Thyroid gland (tissue), 4 donors: ENCODE results near the gene NDUFS2.

Experiments used
- POLR2A ChIP-seq, 2 donors: fragments of 450-650 bp; IDR thresholded peaks; one replicate each; pipeline ENCODE4 v1.6.1; 2017; ENCODE audit warnings: antibody characterized with exemption in 2 of 2, mild to moderate bottlenecking in 2 of 2, moderate library complexity in 1 of 2
- TF ChIP-seq, protein P1 (sequence below), 6 experiments: fragments of 200-600 bp in 3 of 6; fragments of 450-650 bp in 3 of 6; sonication (generic) in 3 of 6; IDR thresholded peaks; one replicate each; pipeline ENCODE4 v1.5.1; 2016 to 2019; ENCODE audit warnings: antibody characterized with exemption in 6 of 6, mild to moderate bottlenecking in 2 of 6, inconsistent platforms in 1 of 6, moderate library complexity in 1 of 6

DNA sequence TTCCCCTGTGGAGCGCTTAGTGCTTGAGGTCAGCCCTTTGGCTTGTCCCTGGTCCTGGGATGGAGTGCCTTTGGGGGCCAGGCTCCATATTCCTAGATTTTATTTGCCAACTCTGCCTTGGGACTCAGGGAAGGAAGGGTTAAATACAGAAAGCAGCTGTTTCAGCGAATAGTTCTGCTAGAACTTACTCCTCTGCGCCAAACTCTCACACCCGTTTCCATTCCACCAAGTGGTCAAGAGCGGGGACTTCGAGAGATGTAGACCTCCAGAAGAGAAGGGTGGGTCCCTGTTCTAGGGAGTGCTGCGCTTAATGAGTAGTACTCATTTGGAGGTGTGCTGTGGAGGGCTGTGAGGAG lies 23.0 kb downstream of the NDUFS2 start:
- TF ChIP-seq, protein P1, sequence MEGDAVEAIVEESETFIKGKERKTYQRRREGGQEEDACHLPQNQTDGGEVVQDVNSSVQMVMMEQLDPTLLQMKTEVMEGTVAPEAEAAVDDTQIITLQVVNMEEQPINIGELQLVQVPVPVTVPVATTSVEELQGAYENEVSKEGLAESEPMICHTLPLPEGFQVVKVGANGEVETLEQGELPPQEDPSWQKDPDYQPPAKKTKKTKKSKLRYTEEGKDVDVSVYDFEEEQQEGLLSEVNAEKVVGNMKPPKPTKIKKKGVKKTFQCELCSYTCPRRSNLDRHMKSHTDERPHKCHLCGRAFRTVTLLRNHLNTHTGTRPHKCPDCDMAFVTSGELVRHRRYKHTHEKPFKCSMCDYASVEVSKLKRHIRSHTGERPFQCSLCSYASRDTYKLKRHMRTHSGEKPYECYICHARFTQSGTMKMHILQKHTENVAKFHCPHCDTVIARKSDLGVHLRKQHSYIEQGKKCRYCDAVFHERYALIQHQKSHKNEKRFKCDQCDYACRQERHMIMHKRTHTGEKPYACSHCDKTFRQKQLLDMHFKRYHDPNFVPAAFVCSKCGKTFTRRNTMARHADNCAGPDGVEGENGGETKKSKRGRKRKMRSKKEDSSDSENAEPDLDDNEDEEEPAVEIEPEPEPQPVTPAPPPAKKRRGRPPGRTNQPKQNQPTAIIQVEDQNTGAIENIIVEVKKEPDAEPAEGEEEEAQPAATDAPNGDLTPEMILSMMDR (IDR thresholded peaks at IDR 0.05): no peak
- TF ChIP-seq POLR2A (IDR thresholded peaks at IDR 0.05): no peak
